ENCODE measurements around the gene ERRFI1. TPM values are rescaled to one million over a fixed set of nuclear protein-coding genes. Genes with fewer than 3 reads are reported as not detected.

Gene ERRFI1
- total RNA-seq, 4 donors from 2014 or later = 308 to 587 (median 435) TPM

- DNase-seq (ENCODE audit: extremely low spot score) = no peak
- no peaks in the 10 kb centered on the region for H3K9me3 ChIP-seq
- 91% methylated on average over 15 of the region's 15 CpGs for WGBS
- peaks cover 7 to 26% (median 23%) of the 10 kb centered on the region in 4 donors for H3K4me1 ChIP-seq
- TF ChIP-seq EP300 (IDR thresholded peaks at IDR 0.05) = no peak
- no peak for TF ChIP-seq POLR2AphosphoS5 (IDR thresholded peaks at IDR 0.05)
- TF ChIP-seq POLR2A (IDR thresholded peaks at IDR 0.05; ENCODE audit: low read depth) = no peak
- TF ChIP-seq CTCF (IDR thresholded peaks at IDR 0.05) = no peak
- intact Hi-C loops (cut with DNase I) = no loop called here
- H3K4me3 ChIP-seq = no peak overlapping the region
- H3K27me3 ChIP-seq = no peaks in the 10 kb centered on the region
- peaks cover 15 to 74% (median 60%) of the 10 kb centered on the region in 4 donors for H3K36me3 ChIP-seq
- H3K27ac ChIP-seq (replicated peaks in 1 of 4) = no peak overlapping the region
Observed at GRCh38 chr1:7984811-7985210, 41.3 kb downstream of the ERRFI1 start.

GRCh38 chr1:7983086-7983778 lies 42.9 kb downstream of the ERRFI1 start:
- no peak for DNase-seq (ENCODE audit: extremely low spot score)
- 90% methylated on average over 11 of the region's 15 CpGs for WGBS
- Histone ChIP-seq H3K36me3 (peaks cover 28 to 83% (median 74%) of the 10 kb centered on the region in 4 donors), H3K27ac (replicated peaks in 1 of 4) (peak overlapping the region in 3 of 4 donors; percentile 45 to 54 (median 52)), H3K4me1 (peaks cover 7 to 16% (median 15%) of the 10 kb centered on the region in 4 donors), H3K9me3 (no peaks in the 10 kb centered on the region), H3K27me3 (no peaks in the 10 kb centered on the region), H3K4me3 (no peak overlapping the region)
- intact Hi-C loops (cut with DNase I) = loop anchor here (2.0 kb wide), 1 partner anchor 332 kb away; no protein-coding TSS in a partner anchor
- TF ChIP-seq POLR2A (IDR thresholded peaks at IDR 0.05; ENCODE audit: low read depth) (no peak), EP300 (IDR thresholded peaks at IDR 0.05) (no peak), POLR2AphosphoS5 (IDR thresholded peaks at IDR 0.05) (no peak), CTCF (IDR thresholded peaks at IDR 0.05) (no peak)

GRCh38 chr1:7980984-7981383 lies 45.1 kb downstream of the ERRFI1 start:
- WGBS = 82% methylated on average over 7 of the region's 7 CpGs
- no peaks in the 10 kb centered on the region for H3K27me3 ChIP-seq
- no peak for DNase-seq (ENCODE audit: extremely low spot score)
- peaks cover 37 to 81% (median 73%) of the 10 kb centered on the region in 4 donors for H3K36me3 ChIP-seq
- H3K4me1 ChIP-seq = peaks cover 10 to 33% (median 32%) of the 10 kb centered on the region in 4 donors
- no peak overlapping the region for H3K4me3 ChIP-seq
- H3K9me3 ChIP-seq = no peaks in the 10 kb centered on the region
- intact Hi-C loops (cut with DNase I) = no loop called here
- TF ChIP-seq CTCF (IDR thresholded peaks at IDR 0.05) (no peak), POLR2AphosphoS5 (IDR thresholded peaks at IDR 0.05) (no peak), EP300 (IDR thresholded peaks at IDR 0.05) (no peak), POLR2A (IDR thresholded peaks at IDR 0.05; ENCODE audit: low read depth) (no peak)
- H3K27ac ChIP-seq (replicated peaks in 1 of 4) = peak overlapping the region; percentile 7 to 45 (median 30)

DNA sequence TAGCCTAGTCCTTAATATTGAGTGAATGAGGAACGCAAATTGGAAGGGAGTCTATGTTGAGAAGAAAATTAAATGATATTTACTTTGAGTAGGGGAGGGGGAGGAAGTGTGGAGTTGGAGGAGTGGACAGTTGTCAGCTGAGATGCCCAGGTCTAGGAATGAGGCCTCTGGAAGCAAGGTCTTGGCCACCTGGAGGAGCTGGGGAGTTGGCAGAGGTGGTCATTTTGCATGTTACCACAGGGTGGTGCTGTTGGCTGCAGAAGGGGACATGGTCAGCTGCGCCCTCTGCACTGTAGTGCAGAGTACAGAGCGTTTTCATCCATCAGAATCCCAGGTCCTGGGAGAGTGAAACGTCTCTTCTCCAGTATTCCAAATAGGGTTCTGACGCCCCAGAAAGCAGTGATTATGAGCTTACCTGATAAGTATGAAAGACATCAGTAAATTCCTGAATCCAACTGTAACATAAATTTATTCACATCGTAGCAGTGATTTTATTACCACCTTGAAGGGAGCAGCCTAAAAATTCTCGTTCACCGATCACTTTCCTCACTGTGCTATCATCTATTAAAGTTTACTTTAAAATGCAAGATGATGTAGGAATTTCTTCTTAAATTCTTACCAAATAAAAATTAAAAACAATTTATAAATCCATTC lies 50.8 kb downstream of the ERRFI1 start:
- intact Hi-C loops (cut with DNase I) = loop anchor here (10.0 kb wide), 1 partner anchor 469 kb away; no protein-coding TSS in a partner anchor

More for the DNA sequence above, 50.8 kb downstream of the ERRFI1 start:
- Histone ChIP-seq H3K9me3 (no peaks in the 10 kb centered on the region), H3K4me1 (peaks cover 3 to 32% (median 26%) of the 10 kb centered on the region in 4 donors), H3K36me3 (peaks cover 36 to 79% (median 67%) of the 10 kb centered on the region in 4 donors), H3K27ac (replicated peaks in 1 of 4) (peak overlapping the region; percentile 46 to 75 (median 71)), H3K4me3 (no peak overlapping the region), H3K27me3 (no peaks in the 10 kb centered on the region)
- 68% methylated on average over 8 of the region's 8 CpGs for WGBS
- DNase-seq (ENCODE audit: extremely low spot score) = no peak
- peak; percentile 87 to 96 (median 91) for TF ChIP-seq CTCF (IDR thresholded peaks at IDR 0.05)
- no peak for TF ChIP-seq POLR2A (IDR thresholded peaks at IDR 0.05; ENCODE audit: low read depth)
- peak; percentile 55 to 59 for TF ChIP-seq POLR2AphosphoS5 (IDR thresholded peaks at IDR 0.05)
- TF ChIP-seq EP300 (IDR thresholded peaks at IDR 0.05) = no peak

All from esophagus muscularis mucosa (tissue), 4 donors.